Natural killer cell (primary cell): ENCODE results near the gene SLC25A42. TPM values are rescaled to one million over a fixed set of nuclear protein-coding genes. Genes with fewer than 3 reads are reported as not detected.
"Not testable (repeated sequence)": the region's sequence is repeated elsewhere in the genome, so short reads cannot be mapped to it uniquely, and the experiment has no call there.

ENCODE experiments used
- ATAC-seq, 3 donors: fragments of 150-1000 bp in 2 of 3; fragments of 200-7000 bp in 1 of 3; cut with Tn5 transposase; 1 replicate in 1 of 3; 2 replicates in 2 of 3; pipeline ENCODE4 v1.10.0; 2021; ENCODE audit warnings: mild to moderate bottlenecking in 2 of 3, moderate library complexity in 2 of 3
- DNase-seq, 2 donors: peaks; one replicate each; pipeline versions ENCODE4 v3.0.0 to v3.0.0-alpha.2; 2013 to 2021; ENCODE audit warnings: mixed read lengths in 1 of 2
- H3K27ac ChIP-seq: one replicate; pipeline ENCODE4 v1.5.1; 2013; ENCODE audit warnings: mild to moderate bottlenecking, low read length
- H3K27me3 ChIP-seq: one replicate; pipeline ENCODE4 v1.6.1; 2013; ENCODE audit warnings: low read length; ENCODE audit not compliant: control insufficient read depth, insufficient read depth
- H3K36me3 ChIP-seq: one replicate; pipeline ENCODE4 v1.6.1; 2013; ENCODE audit warnings: low read length; ENCODE audit not compliant: control insufficient read depth, insufficient read depth
- H3K4me1 ChIP-seq: one replicate; pipeline ENCODE4 v1.6.1; 2013; ENCODE audit warnings: low read length; ENCODE audit not compliant: control insufficient read depth, insufficient read depth
- H3K4me3 ChIP-seq: one replicate; pipeline ENCODE4 v1.5.1; 2013; ENCODE audit warnings: low read length
- H3K9me3 ChIP-seq: one replicate; pipeline ENCODE4 v1.6.1; 2013; ENCODE audit warnings: low read length; ENCODE audit not compliant: control insufficient read depth, insufficient read depth
- H3K27ac Mint-ChIP-seq, 2 donors: one replicate each; pipeline ENCODE4 v1.8.0; 2022; ENCODE audit warnings: mild to moderate bottlenecking in 2 of 2, mixed read lengths in 2 of 2, moderate library complexity in 1 of 2
- H3K27me3 Mint-ChIP-seq, 2 donors: one replicate each; pipeline ENCODE4 v1.8.0; 2022; ENCODE audit warnings: low read depth in 2 of 2, mixed read lengths in 2 of 2
- H3K36me3 Mint-ChIP-seq: one replicate; pipeline ENCODE4 v1.8.0; 2022; ENCODE audit warnings: mixed read lengths
- H3K4me1 Mint-ChIP-seq, 2 donors: one replicate each; pipeline ENCODE4 v1.8.0; 2022; ENCODE audit warnings: mixed read lengths in 2 of 2
- H3K4me3 Mint-ChIP-seq: one replicate; pipeline ENCODE4 v1.8.0; 2022; ENCODE audit warnings: mild to moderate bottlenecking, moderate library complexity, mixed read lengths
- H3K9me3 Mint-ChIP-seq, 2 donors: one replicate each; pipeline ENCODE4 v1.8.0; 2022; ENCODE audit warnings: mixed read lengths in 2 of 2
- WGBS: methylation state at CpG from one replicate; pipeline ENCODE4 v1.1.7; 2013; ENCODE audit warnings: missing lambda C conversion rate; ENCODE audit not compliant: insufficient coverage; 5-methylcytosine and 5-hydroxymethylcytosine counted together
- intact Hi-C: fragments of 100-400 bp; cut with micrococcal nuclease; formaldehyde crosslinking; loops from one replicate; pipeline ENCODE4 v1.14.2; 2022
- total RNA-seq, 4 donors: library from RNA; stranded (reverse); fragments of 120-200 nt in 1 of 4; gene quantifications; one replicate each; pipeline versions ENCODE4 v1.2.3 to v1.2.4, GENCODE V29; 2013 to 2022
- TF ChIP-seq, protein P1 (sequence below): fragments of 200-600 bp; IDR thresholded peaks from one replicate; pipeline ENCODE4 v1.8.0; 2022; ENCODE audit warnings: antibody characterized with exemption

SLC25A42 gene
- total RNA-seq, 3 donors from 2014 or later (not counting 1 experiment from before 2014, with no cell fraction given): 34.6 to 50.3 (median 41.8) TPM

DNA sequence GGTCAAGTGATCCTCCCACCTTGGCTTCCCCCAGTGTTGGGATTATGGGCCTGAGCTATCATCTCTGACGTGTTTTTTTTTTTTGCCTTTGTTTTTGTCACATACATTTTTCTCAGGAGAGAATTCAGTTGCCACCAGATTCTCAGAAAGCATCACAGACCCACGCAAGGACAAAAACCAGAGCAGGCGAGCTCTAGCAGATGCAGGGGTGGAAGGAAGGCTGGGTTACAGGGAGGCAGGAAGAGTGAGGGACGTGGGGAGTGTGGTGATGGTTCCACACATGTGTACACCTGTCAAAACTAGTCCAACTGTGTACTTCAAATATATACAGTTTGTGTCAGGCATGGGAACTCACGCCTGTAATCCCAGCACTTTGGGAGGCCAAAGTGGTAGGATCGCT is 70.2 kb downstream of the SLC25A42 start:
- no peak for ATAC-seq
- TF ChIP-seq, protein P1, sequence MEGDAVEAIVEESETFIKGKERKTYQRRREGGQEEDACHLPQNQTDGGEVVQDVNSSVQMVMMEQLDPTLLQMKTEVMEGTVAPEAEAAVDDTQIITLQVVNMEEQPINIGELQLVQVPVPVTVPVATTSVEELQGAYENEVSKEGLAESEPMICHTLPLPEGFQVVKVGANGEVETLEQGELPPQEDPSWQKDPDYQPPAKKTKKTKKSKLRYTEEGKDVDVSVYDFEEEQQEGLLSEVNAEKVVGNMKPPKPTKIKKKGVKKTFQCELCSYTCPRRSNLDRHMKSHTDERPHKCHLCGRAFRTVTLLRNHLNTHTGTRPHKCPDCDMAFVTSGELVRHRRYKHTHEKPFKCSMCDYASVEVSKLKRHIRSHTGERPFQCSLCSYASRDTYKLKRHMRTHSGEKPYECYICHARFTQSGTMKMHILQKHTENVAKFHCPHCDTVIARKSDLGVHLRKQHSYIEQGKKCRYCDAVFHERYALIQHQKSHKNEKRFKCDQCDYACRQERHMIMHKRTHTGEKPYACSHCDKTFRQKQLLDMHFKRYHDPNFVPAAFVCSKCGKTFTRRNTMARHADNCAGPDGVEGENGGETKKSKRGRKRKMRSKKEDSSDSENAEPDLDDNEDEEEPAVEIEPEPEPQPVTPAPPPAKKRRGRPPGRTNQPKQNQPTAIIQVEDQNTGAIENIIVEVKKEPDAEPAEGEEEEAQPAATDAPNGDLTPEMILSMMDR: no peak
- Histone ChIP-seq H3K4me3 (no peak overlapping the region), H3K27ac (no peak overlapping the region), H3K4me1 (peaks cover 19% of the 10 kb centered on the region), H3K36me3 (no peaks in the 10 kb centered on the region), H3K27me3 (no peaks in the 10 kb centered on the region), H3K9me3 (no peaks in the 10 kb centered on the region)
- peak overlapping the region; percentile 42 for H3K4me3 Mint-ChIP-seq
- intact Hi-C loops: no loop called here
- 83% methylated on average over 6 of the region's 6 CpGs for WGBS
- no peaks in the 10 kb centered on the region for H3K36me3 Mint-ChIP-seq
- no peaks in the 10 kb centered on the region for H3K27me3 Mint-ChIP-seq
- no peak overlapping the region for H3K27ac Mint-ChIP-seq
- H3K9me3 Mint-ChIP-seq: no peaks in the 10 kb centered on the region
- peaks cover 16 to 29% of the 10 kb centered on the region in 2 donors for H3K4me1 Mint-ChIP-seq
- no peak for DNase-seq

DNA sequence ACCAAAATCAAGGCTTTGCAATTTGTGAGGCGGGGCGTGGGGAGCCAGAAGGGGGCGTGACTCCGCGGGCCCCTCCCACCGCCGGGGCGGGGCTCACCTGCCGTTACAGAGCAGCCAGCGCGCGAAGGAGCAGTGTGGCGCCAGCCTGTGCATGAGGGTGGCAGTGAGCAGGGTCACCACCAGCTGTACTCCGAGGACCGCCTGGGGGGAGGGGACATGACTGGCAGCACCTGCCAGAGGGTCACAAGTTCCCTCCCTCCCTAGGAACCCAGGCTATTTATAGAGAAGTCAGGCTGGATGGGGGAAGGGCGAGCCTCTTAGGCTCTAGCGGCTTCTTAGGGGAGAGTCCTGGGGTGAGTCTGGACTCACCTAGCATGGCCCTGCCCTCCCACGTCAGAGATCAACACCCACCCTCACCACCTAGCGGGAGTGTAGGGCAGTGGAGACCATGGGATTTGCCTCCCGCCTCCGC is 70.9 kb downstream of the SLC25A42 start:
- Mint-ChIP-seq H3K4me3 (no peak overlapping the region), H3K4me1 (peaks cover 17 to 29% of the 10 kb centered on the region in 2 donors), H3K36me3 (no peaks in the 10 kb centered on the region), H3K27ac (no peak overlapping the region), H3K27me3 (no peaks in the 10 kb centered on the region), H3K9me3 (no peaks in the 10 kb centered on the region)
- Histone ChIP-seq H3K36me3 (no peaks in the 10 kb centered on the region), H3K4me1 (peaks cover 24% of the 10 kb centered on the region), H3K4me3 (no peak overlapping the region), H3K27me3 (no peaks in the 10 kb centered on the region), H3K9me3 (no peaks in the 10 kb centered on the region), H3K27ac (no peak overlapping the region)
- no peak for ATAC-seq
- TF ChIP-seq, protein P1: no peak
- WGBS: 29% methylated on average over 19 of the region's 21 CpGs
- intact Hi-C loops: no loop called here
- DNase-seq: peak in 1 of 2 donors; percentile 54

DNA sequence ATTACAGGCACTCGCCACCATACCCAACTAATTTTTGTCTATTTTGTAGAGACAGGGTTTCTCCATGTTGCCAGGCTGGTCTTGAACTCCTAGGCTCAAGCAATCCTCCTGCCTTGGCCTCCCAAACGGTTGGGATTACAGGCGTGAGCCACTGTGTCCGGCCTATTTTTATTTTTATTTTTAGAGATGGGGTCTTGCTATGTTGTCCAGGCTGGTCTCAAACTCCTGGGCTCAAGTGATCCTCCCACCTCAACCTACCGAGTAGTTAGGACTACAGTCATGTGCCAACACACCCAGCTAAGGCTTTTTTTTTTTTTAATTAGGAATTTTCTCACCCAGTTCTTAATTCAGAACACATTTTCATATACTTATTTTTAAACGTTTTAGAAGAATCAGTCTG is 71.9 kb downstream of the SLC25A42 start:
- H3K9me3 ChIP-seq, DNase-seq, H3K27ac ChIP-seq, H3K4me3 Mint-ChIP-seq, H3K27ac Mint-ChIP-seq, H3K9me3 Mint-ChIP-seq, H3K36me3 ChIP-seq, H3K27me3 ChIP-seq, H3K27me3 Mint-ChIP-seq, H3K4me3 ChIP-seq, ATAC-seq, intact Hi-C loops, H3K36me3 Mint-ChIP-seq: not testable (repeated sequence)
- H3K4me1 Mint-ChIP-seq: peaks cover 17 to 29% of the 10 kb centered on the region in 2 donors
- 89% methylated on average over 4 of the region's 6 CpGs for WGBS
- peaks cover 26% of the 10 kb centered on the region for H3K4me1 ChIP-seq

DNA sequence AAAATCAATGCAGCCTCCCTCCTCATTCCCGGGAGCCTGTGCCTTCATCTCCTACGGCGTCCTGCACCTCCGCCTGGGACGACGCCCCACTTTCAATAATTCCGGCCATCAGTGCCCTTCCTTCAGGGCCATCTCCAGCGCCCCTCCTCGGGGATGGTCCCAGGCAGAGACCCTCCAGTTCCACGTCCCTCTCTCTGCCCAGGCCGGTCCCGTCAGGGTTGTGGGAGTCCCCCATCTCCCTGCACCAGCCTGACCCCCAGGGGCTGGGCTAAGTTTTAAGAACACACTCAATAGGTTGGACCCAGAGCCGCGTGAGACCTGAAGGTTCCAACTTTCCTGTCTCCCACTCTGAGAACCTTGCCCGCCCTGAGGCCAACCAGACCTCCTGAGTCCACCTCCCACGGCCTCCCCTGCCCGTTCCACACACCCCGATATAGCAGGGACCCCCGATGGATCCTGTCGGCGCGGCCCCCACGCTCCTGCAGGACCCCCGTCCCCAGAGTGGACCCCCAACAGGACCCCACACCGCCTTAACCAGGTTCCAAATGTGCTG is 73.8 kb downstream of the SLC25A42 start:
- intact Hi-C loops: loop anchor here (2.0 kb wide), 1 partner anchor 75 kb away; the partner anchor contains the start of gene SLC25A42
- no peak for ATAC-seq

More for the DNA sequence above, 73.8 kb downstream of the SLC25A42 start:
- Histone ChIP-seq H3K4me1 (peaks cover 26% of the 10 kb centered on the region), H3K4me3 (peak overlapping the region; percentile 88), H3K36me3 (no peaks in the 10 kb centered on the region), H3K27ac (peak overlapping the region; percentile 74), H3K9me3 (no peaks in the 10 kb centered on the region), H3K27me3 (no peaks in the 10 kb centered on the region)
- Mint-ChIP-seq H3K36me3 (no peaks in the 10 kb centered on the region), H3K9me3 (no peaks in the 10 kb centered on the region), H3K27me3 (no peaks in the 10 kb centered on the region), H3K27ac (peak overlapping the region; percentile 82 to 99), H3K4me3 (peak overlapping the region; percentile 95), H3K4me1 (peaks cover 17 to 29% of the 10 kb centered on the region in 2 donors)
- DNase-seq: no peak
- 37% methylated on average over 25 of the region's 25 CpGs for WGBS
- TF ChIP-seq, protein P1: no peak
